Fibroblast of gingiva (primary cell): Measurements from ENCODE around the gene ZDHHC11B.
"Not testable (repeated sequence)": the region's sequence is repeated elsewhere in the genome, so short reads cannot be mapped to it uniquely, and the experiment has no call there.

Source experiments
- DNase-seq: peaks from one replicate; pipeline ENCODE4 v3.0.0-alpha.2; 2011; ENCODE audit warnings: low read depth

ZDHHC11B gene

DNA sequence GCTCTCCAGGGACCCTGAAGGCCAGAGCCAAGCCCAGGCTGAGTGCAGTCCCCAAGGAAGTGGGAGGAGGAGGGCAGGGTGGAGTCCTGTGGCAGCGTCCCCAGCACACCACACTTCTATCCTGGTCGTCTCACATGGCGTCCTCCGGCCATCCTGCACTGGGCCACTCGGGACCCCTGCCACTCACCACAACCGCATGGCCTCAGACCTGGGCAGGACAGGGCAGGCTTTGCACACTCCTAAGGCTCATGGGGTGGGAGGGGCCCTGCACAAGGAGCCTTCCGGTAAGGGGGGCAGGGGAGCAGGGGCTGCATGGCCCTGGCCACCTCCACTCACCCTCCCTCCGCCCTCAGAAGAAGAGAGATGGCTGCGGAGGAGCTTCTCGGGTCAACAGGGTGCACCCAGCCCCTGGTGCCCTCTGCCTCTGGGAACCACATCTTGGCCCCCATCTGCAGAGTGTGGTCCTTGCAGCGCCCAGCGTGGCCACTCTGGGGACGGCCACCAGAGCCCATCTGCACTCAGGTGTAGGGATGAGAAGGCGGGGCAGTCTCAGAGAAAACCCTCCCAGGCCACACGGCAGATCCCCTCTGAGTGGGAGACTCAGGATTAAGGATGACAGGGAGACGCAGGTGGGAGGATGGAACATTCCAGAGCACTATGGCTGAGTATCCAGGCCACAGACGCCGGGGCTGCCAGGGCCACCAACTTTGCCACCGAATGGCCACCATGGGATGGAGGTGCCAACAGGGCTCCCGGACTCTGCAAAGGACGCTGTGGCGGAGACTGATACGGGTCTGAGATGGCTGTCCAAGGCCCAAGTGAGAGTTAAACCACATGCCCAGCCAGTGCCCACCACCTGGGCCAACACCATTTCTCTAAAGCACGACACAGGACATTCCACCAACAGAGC, 99.0 kb downstream of the ZDHHC11B start:
- no peak for DNase-seq

DNA sequence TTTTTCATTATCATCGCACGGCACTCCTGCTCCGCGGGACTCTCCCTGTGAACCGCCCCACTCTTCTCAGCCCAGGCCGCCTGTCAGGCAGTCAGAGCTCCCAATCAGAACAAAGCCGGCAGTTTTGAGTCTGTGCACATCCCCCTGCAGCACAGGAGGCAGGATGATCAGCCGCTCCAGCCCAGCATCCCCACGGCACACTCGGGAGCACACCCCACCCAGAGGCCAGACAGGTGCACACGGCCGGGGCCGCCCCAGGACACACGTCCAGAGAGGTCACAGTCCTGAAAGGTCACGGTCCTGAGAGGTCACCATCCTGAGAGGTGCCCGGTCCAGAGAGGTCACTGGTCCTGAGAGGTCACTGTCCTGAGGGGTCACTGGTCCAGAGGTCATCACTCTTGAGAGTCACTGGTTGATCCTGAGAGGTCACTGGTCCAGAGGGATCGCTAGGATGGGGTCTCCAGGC, 99.7 kb downstream of the ZDHHC11B start:
- no peak for DNase-seq

DNA sequence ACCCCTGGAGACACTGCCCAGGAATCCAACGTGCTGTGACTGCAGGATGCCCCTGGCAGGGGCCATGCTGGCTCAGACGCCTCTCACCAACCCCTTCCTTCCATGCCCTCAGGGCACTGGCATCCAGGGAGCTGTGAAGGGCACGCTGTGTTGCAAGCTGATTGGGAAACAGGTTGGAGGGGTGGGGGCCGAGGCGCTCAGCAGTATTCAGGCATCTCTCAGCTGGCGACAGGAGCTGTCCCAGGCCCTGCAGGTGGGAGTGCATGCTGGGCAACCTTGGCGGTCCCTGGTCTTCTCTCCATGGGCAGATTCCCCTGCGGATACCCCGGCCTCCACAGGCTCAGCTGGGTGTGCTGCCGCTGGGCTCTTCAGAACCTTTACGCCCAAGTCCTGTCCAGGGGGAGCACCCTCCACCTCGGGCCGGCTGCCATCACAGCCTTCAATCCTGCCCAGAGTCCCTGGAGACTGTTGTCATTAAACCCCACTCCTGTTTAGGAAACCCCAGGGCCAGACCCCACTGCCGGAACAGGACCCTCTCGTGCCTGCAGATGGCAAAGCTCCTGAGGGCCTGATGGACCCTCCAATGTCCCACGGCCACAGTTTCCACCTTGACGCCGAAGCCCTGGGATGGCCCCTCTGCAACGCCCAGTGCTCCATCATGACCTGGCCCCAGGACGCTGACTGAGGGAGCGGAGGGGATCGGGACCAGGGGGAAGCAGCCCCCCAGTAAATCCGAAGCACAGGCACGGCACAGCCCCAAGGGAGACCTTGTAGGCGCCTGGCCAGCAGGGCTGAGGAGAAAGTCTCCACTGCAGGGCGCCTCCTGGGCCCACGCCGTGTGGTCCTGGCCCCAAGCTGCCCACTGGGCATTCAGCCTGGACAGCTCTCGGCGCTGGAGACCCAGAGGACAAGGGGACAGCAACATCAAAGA, 100.7 kb downstream of the ZDHHC11B start:
- no peak for DNase-seq

DNA sequence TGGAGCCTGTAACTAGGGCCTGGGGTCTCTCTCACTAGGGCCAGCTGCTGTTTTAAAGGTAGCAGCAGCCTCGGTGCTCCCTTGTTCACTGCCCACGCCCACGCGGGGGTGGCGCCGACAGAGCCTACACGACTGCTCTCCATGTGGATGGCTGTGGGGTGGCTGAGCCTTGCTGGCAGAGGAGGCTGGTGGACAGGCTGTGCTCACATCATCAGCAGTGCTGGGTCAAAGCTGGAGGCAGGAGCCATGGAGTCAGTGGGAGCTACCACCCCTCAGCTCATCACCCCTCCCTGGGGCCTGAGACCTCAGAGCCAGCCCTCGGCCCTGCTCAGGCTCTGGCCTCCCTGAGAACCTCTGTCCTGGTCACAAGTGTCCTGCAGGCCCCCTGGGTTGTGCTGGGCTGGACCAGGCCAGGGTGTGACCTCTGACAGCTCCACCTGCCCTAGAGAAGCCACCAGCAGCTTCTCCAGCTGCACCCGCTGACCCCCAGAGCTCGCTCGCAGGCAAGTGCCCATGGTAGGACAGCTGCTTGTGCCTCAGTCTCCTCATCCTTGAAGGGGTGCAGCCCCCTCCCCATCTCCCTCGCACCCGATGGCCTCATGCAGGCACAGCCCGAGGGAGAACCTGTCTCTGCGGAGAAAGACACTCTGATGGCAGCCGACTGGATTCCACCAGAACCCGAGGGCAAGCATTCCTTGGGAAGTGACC, 101.7 kb downstream of the ZDHHC11B start:
- DNase-seq: not testable (repeated sequence)

DNA sequence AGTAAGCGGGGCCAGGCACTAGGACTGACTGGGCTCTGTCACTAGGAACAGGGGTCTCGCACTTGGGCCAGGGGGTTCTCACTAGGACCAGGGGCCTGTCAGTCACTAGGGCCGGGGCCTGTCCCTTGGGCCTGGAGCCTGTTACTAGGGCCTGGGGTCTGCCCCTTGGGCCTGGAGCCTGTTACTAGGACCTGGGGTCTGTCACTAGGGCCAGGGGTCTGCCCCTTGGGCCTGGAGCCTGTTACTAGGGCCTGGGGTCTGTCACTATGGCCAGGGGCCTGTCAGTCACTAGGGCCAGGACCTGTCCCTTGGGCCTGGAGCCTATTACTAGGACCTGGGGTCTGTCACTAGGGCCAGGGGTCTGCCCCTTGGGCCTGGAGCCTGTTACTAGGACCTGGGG, 102.3 kb downstream of the ZDHHC11B start:
- not testable (repeated sequence) for DNase-seq

DNA sequence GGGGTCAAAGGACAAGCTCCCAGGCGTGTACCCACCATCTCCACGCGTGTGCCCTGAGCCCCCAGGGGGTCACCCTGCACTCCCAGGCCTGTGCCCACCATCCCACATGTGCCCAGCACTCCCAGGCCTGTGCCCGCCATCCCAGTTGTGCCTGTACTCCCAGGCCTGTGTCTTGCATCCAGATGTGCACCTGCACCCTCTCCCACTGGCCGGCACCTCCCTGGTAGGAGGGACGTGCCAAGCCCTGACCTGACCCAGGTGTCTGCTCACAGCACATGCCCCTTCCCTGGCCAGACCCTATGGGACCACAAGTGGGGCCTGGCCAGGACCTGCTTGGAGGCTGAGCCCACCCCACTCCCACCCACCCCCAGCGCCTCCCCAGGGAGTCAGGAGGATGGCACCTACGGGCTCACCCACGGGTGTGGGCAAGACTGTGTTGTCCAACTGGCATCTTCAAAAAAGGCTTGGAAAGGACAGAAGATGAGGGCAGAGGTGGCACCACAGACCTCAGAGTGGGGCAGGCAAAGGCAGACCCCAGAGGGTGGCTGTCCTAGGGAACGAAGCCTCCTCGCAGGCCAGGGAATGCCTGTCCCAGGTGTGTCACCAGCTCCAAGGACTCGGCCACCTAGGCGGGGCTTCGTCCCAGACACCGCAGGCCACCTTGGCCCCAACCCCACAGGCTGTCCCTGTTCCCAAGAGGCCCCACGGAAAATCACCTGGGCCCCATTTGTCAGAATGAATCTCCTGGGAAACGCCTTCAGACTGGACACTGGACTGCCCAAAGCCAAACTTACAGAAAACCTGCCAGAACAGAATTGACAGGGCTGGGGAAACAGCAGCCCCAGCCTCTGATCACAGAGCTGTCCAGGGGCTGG, 103.0 kb downstream of the ZDHHC11B start:
- DNase-seq: not testable (repeated sequence)

DNA sequence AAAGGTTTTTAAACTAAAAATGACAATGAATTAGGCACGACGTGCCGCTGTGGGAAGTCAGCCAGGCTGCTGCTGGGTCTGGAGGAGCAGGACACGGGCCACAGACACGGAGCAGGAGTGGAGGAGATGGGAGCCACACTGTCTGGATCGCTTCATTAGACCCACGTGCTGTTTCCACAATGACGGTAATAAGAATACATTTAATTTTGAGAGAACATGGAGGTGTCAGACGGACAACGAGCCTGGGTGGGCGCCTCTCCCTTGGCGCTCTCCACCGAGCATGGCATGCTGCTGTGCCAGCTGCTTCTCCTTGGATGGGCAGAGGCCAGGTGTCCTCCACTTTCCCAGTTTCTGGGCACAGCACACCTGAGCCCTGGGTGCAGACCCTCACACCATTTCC, 103.7 kb downstream of the ZDHHC11B start:
- DNase-seq: not testable (repeated sequence)

DNA sequence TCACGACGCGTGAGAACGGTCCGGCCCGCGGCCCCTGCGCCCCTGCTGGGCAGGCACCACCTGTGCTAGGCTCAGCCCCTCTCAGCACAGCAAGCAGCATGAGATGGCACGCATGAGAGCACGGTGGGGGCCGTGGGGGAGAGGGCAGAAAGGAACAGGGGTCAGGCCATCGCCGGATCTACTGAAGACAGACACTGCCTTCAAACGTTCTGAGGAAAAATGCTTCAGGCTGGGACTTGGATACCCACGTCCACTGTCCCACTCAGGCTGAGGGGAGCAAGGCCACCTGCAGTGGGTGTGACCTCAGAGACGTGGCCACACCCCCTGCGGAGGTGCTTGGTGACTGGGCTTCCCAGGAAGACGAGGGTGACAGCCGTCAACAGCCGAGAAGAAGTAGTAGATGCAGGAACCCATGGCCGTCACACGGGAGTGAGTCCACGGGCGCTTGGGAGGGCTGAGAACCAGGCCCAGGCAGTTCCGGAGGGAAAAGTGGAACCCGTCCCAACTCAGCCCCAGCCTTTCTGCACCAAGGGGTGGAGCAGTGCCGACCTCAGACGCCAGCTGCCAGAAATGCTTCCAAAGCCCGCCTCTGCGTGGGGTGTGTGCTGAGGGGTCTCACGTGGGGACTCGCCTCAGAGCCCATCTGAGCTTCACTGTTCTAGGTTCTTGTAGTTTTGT, 104.3 kb downstream of the ZDHHC11B start:
- DNase-seq: not testable (repeated sequence)

DNA sequence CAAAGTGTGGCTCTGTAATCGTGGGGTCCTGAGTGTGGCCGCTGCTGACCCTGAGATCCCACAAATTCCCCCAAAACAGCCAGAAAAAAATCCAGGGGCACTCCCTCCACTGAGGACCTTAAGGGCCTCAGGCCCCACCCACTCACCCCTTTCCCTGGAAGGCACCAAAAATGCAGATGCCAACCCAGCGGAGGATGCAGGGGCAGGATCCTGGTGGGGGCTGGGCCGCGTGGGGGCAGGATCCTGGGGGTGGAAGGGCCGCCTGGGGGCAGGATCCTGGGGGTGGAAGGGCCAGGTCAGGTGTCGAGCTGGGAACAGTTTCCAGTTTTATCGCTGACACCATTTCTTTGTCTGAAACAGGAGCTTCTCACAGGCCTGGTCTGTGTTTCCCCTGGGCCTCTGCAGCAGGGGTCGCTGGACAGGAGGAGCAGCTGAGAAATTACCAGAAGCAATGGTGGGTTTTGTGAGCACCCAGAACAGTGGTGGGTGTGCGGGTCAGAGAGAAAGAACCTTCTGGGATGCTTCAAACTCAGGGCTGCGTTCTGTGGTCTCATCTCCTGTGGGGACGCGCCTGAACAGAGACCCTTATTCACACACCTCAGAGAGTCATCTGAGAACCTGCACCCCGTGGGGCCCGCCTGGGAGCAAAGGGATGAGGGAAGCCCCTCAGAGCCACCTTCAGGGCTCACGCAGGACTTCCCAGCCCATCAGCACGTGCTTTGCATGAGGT, 105.2 kb downstream of the ZDHHC11B start:
- DNase-seq: not testable (repeated sequence)

DNA sequence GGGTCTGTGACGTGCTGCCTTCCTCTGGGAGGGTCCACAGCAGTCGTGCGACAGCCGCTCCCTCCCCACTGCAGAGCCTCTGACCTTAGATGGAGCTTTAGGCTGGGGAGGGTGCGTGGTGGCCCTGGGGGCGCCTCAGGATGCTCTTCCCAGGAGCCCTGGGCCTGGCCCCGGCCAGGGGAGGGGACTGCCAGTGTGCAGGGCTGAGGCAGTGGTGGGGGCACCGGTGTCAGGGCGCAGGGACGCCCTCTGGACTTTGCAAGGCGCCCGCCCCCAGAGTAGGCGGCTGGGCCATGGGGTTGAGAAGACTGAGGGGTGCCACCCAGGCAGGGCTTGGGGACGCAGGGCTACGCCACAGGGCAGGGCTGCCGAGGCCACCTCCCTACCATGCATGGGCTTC, 106.0 kb downstream of the ZDHHC11B start:
- not testable (repeated sequence) for DNase-seq

DNA sequence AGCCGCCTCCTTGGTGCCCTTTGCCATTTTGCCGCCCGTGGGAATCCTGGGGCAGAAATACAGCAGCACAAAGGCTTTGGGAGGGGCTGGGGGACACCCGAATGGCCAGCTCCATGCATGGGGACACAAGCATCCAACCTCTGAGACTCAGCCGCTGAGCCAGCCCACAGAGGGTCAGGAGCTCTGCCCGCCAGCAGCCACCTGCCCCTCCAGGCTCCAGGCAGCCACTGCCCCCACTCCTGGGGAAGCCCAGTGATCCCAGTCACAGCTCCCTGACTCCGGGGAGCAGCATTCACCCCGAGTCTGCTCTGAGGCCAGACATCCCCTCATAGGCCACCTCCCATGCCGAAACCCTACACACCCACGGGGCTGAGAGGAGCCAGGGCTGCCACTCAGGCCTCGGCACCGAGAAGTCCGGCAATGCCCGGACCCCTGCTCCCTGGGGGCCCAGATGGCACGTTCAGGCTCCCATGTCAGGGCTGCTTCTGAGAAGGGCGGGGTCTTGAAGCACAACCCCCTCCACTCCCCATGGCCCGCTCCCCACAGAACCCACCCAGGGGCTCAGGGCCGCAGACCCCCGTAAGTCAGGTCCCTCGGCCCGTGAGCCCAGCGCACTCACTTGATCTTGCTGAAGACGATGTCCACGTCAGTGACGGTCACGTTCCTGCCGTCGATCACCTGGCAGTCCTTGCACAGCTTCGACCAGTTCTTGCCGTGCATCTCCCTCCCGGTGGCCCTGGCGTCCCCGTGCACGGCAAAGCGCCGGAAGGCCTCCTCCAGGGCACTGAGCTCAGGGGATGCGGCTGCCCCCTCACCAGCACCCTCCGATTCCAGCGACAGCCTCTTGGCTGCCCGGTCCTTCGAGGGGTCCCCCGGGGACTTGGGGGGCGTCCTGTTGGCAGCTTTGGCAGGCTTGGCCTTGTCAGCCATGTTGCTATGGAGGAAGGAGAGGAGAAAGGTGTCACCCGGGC, 107.1 kb downstream of the ZDHHC11B start:
- DNase-seq: no peak

DNA sequence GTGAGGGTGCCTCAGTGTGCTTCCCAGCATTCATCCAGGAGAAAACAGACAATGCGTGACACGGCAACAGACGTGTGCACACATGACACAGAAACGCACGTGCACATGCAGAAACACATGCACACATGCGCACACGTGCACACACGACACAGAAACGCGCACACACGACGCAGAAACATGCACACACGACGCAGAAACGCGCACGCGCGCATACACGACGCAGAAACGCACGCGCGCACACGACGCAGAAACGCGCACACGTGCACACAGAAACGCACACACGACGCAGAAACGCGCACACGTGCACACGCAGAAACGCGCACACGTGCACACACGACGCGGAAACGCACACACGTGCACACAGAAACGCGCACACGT, 107.8 kb downstream of the ZDHHC11B start:
- DNase-seq: no peak

DNA sequence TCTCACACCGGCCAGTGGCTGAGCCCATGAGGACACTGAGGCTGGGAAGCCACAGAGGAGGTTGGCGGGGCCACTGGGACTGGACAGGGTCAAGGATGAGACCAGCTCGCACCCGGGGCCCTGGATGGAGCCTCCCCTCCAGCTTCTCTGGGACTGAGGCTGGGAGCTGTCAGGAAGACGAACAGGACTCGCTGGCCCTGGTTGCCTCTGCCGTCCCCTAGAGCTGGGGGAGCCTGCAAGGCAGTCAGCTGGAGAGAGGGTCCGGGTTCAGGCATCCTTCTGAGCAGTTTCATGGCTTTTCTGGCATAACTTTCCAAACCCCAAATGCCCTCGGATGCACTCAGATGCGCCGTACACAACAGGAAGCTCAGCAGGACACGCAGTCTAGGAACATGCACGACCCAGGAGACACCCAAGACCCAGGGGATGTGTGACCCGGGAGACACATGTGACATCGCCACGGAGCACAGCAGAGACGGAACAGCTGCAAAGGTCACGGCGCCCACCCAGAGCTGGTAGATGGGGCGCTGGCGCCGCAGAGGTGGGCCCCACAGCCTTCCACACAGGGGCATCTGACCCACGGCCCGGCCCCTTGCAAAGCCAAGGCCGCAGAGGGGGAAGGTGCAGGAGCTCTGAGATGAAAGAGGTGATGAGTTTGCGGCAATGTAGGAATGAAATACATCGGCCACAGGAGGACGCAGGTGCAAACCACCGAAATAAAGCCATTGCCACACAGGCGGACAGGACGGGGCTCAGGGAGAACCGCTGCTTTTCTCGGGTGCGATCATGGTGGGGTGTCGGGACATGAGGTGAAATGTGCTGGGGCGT, 108.4 kb downstream of the ZDHHC11B start:
- DNase-seq: no peak

DNA sequence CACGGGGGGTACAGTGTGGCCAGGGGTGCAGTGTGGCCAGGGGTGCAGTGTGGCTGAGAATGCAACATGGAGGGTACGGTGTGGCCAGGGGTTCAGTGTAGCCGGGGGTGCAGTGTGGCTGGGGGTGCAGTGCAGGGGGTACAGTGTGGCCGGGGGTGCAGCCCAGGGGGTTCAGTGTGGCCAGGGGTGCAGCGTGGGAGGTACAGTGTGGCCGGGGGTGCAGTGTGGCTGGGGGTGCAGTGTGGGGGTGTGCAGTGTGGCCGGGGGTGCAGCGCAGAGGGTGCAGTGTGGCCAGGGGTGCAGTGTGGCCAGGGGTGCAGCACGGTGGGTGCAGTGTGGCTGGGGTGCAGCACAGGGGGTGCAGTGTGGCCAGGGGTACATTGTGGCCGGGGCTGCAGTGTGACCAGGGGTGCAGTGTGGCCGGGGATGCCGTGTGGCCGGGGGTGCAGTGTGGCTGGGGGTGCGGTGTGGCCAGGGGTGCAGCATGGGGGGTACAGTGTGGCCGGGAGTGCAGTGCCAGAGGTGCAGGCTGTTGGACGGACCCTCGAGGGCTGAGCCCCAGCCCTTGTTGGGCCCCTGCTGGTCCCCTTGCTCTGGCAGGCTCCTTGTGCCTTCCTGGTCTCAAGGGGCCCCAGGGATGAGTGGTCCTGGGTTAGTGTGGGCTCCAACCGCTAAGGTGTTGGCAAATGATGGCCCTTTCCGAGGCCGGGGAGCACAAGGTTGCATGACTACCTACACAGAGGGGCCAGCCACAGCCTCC, 109.2 kb downstream of the ZDHHC11B start:
- no peak for DNase-seq

DNA sequence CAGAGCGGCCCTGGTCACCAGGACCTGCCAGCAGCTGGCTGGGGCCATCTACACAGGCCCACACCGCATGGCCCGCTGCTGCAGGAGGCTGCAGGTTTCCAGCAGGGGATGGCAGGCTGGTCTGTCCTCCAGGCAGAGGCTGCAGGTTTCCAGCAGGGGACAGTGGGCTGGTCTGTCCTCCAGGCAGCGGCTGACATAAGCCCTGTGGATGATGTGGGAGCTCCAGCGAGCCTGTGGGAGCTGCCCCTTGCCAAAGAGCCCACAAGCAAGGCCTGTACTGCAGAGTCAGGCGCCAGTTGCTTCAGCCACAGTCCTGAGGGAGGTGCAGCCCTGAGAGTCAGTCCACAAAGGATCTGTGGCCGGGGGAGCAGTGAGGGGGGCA, 109.9 kb downstream of the ZDHHC11B start:
- no peak for DNase-seq

DNA sequence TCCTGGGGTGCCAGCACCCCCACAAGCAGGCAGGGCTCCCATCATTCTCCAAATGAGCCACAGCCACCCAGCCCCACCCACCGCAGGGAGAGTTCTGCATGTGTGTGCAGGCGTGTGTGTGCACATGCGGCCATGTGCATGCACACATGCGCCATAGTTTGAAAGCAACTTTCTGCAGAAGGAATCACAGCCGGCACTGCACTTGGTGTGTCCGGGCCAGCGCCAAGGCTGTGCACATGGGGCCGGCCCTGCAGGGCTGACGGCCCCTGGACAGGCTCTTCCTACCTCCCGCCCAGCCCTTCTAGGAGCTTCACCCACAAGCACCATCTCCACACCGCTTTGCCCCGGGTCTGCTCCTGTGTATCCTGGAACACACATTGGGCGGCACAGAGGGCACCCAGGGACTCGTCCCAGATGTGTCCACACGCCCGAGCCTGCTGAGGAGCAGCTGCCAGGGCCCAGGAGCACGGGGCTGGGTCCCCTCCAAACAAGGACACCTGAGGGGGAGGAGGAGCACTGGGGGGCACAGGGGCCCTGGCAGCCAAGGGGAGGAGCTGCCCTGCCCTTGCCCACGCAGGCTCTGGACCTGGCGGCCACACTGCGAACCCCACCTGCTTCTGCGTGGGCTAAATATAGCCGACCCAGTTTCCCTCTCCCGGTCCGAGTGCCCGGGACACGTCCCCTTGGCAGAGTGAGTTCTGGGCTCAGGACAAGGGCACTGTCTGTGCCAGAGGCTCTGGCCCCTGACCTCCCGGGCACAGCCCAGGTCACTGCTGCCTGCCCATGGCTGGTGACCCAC, 110.5 kb downstream of the ZDHHC11B start:
- no peak for DNase-seq
